GM12875 (cell line): ENCODE data around the gene CLHC1.
"Not testable (repeated sequence)": the region's sequence is repeated elsewhere in the genome, so short reads cannot be mapped to it uniquely, and the experiment has no call there.

Experiments
- H3K4me3 ChIP-seq: one replicate; pipeline ENCODE4 v1.5.1; 2011; ENCODE audit warnings: low read depth, low read length, control low read depth
- CTCF ChIP-seq: IDR thresholded peaks from 2 replicates; pipeline ENCODE4 v1.5.1; 2011; ENCODE audit warnings: low read depth, mild to moderate bottlenecking, control low read depth, inconsistent platforms, low read length, moderate library complexity, borderline replicate concordance; ENCODE audit not compliant: insufficient read depth

CLHC1 gene

DNA sequence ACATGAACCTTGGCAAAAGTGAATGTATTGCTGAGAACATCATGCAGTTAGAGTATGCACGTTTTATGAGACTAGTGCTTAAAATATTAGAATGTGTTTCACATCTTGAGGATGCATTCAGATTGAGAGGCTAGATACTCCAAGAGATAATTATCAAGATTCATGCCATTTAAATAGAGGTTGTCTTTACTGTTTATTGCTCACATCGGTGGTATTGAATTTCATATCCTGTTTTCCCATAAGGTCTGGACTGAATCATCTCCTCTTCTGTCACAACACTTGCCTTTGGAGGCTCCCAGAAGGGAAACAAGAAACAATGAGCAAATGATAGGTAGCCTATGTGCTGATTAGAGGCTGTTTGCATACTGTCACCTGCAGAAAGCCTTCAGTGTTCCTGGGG is 83.8 kb downstream of the CLHC1 start:
- TF ChIP-seq CTCF = no peak
- no peak overlapping the region for H3K4me3 ChIP-seq

GRCh38 chr2:55147531-55147930 is 84.6 kb downstream of the CLHC1 start:
- no peak for TF ChIP-seq CTCF
- no peak overlapping the region for H3K4me3 ChIP-seq

DNA sequence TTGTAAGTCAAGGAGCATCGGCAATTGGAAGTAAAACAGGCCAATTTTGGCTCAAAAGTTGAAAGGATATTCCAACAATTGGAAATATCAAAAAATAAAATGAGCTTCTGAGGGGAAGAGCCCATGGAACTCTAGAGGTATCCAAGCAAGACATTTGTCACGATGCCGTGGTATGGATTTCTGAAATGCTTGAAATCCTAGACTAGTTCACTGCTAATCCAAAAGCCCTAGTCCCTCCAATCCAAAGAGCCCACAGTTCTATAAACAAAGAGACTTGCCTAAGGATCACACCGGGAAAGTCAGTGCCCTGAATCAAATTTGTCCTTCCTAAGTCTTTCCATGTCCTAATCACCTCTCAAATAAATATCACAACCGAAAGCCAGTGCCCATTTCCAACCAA is 85.1 kb downstream of the CLHC1 start:
- TF ChIP-seq CTCF = no peak
- no peak overlapping the region for H3K4me3 ChIP-seq

GRCh38 chr2:55146263-55146662 is 85.8 kb downstream of the CLHC1 start:
- TF ChIP-seq CTCF = no peak
- no peak overlapping the region for H3K4me3 ChIP-seq

GRCh38 chr2:55144922-55145820 is 86.9 kb downstream of the CLHC1 start:
- H3K4me3 ChIP-seq = no peak overlapping the region
- TF ChIP-seq CTCF = no peak

- H3K4me3 ChIP-seq = not testable (repeated sequence)
These were observed 88.4 kb downstream of the CLHC1 start for GRCh38 chr2:55143706-55144105.

- H3K4me3 ChIP-seq = no peak overlapping the region
- TF ChIP-seq CTCF = no peak
These were observed 89.6 kb downstream of the CLHC1 start for GRCh38 chr2:55142518-55142917.
